ENCODE results near the gene THSD4. TPM values are rescaled to one million over a fixed set of nuclear protein-coding genes. Genes with fewer than 3 reads are reported as not detected.

The THSD4 gene
- total RNA-seq, 3 donors from 2014 or later = 18.3 to 46.2 (median 27.1) TPM

DNA sequence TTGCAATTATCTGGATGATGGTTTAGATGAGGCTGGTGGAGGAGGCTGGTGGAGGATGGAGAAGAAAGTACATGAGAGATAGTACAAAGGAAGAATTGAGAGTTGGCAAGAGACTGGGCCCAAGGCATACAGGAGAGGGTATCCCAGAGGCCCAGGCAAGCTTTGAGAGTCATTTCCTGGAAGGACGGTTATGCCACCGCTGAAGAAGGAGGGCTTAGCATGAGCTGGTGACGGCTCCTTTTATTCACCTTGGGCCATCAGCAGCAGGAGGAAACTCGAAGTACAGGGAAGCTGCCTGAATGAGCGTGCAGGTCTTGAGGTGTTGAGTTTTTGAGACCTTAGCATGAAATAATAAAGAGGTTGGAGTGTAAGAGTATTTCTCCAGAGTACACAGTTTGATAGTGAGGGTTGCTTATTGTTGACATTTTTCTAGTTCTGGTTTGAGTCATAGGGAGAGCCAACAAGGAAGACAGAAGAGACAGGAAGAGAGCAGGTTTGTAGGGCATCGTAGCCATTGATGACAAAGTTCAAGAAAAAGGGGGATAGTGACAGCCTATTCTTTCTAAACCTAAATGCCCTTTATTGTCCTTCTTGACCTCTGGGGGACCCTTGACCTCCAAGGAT lies 13.8 kb downstream of the THSD4 start:
- peaks cover 7% of the 10 kb centered on the region for H3K4me1 ChIP-seq (ENCODE audit: low read depth)
- no peaks in the 10 kb centered on the region for H3K9me3 ChIP-seq
- no peak for DNase-seq
- peak; percentile 74 for ATAC-seq
- intact Hi-C loops (cut with DNase I, micrococcal nuclease) = no loop called here
- H3K4me3 ChIP-seq = no peak overlapping the region
- TF ChIP-seq, protein P1, sequence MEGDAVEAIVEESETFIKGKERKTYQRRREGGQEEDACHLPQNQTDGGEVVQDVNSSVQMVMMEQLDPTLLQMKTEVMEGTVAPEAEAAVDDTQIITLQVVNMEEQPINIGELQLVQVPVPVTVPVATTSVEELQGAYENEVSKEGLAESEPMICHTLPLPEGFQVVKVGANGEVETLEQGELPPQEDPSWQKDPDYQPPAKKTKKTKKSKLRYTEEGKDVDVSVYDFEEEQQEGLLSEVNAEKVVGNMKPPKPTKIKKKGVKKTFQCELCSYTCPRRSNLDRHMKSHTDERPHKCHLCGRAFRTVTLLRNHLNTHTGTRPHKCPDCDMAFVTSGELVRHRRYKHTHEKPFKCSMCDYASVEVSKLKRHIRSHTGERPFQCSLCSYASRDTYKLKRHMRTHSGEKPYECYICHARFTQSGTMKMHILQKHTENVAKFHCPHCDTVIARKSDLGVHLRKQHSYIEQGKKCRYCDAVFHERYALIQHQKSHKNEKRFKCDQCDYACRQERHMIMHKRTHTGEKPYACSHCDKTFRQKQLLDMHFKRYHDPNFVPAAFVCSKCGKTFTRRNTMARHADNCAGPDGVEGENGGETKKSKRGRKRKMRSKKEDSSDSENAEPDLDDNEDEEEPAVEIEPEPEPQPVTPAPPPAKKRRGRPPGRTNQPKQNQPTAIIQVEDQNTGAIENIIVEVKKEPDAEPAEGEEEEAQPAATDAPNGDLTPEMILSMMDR (IDR thresholded peaks at IDR 0.05) = no peak
- H3K36me3 ChIP-seq (ENCODE audit: low read depth) = no peaks in the 10 kb centered on the region

DNA sequence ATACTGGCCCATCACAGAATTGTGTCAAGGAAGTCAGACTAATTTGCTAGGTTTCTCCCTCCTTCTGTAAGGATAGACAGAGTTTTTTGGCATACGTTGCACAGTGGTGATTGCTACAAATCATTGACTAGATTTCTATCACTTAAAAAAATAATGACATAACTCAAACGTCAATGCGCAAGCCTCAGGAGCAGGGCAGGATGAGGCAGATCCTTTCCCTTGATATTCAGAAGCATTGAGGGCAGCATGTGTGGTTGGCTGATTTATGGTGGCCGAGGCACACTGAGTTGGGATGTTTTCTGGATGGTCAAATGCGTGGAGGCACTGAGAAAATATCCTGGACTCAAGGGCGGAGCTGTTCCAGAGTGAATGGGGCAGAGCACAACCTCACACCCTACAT lies 14.4 kb downstream of the THSD4 start:
- Histone ChIP-seq H3K4me1 (ENCODE audit: low read depth) (peaks cover 7% of the 10 kb centered on the region), H3K4me3 (no peak overlapping the region), H3K36me3 (ENCODE audit: low read depth) (no peaks in the 10 kb centered on the region), H3K9me3 (no peaks in the 10 kb centered on the region)
- DNase-seq (no peak), ATAC-seq (peak; percentile 30)
- TF ChIP-seq, protein P1 (IDR thresholded peaks at IDR 0.05) = no peak
- intact Hi-C loops (cut with DNase I, micrococcal nuclease) = no loop called here

DNA sequence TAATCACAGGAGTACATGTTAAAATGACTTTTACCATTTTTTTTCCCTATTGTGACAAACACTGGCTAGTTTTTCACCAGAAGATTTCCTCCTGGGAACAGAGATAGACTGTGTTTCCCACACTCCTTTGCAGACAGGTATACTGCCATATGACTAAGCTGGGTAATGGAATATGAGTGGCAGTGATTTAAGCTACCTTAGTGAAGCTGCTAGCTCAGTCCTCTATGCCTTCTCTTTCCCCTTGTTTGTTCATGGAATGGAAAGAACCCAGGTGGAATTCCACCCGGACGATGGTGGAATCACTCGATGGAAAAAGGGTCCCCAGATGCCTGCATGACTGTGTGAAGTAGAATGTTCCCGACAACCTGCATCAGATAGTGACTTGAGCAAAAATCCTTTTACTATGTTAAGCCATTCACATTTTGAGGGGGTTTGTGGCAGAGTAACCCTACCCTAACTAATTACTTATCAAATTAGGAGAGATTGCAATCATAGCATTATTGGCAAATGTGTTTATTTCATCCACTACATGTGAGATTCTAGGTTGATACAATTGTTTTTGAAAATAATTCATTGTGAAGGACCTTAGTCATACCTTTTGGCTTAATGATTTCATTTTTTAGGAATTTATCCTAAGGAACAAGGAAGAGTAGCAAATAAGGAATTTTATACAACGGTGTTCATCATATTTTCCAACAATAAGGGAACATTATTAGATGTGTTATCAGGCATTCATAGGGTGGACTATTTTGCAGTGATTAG lies 16.5 kb downstream of the THSD4 start:
- intact Hi-C loops (cut with DNase I, micrococcal nuclease) = no loop called here
- Histone ChIP-seq H3K36me3 (ENCODE audit: low read depth) (no peaks in the 10 kb centered on the region), H3K4me3 (no peak overlapping the region), H3K9me3 (no peaks in the 10 kb centered on the region), H3K4me1 (ENCODE audit: low read depth) (no peaks in the 10 kb centered on the region)
- DNase-seq = no peak
- TF ChIP-seq, protein P1 (IDR thresholded peaks at IDR 0.05) = no peak
- ATAC-seq = no peak

DNA sequence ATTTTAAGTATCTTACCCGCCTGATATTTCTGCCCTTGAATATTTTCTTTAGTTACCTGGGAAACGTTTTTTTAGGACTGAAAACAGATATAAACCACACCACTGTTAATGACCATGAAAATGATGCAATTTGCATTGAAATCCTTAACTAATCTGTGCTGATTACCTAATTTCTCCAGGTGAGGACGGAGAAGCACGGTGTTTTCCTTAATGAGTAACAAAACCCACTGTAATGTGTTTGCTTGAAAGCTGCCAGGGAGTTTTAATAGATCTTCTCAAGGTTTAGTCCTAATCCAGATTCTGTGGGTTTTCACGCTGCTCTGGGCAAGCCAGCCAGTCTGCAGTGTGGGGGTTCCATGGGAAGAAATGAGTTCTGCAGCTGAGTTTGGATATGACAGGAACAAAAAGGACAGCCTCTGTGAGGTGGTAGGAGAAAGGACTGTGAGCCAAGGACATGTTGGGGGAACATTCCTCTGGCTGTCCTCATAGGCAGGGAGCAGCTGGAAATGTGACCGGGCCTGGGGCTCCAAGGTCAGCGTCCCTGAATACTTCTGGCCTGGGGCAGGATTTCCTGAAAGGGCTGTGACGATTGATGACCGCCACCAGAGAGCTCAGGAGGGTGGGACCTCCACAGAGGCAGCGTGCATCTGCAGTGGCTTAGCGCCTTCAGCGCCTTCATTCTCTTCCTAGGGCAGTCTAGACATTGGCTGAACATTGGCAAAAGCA lies 18.6 kb downstream of the THSD4 start:
- Histone ChIP-seq H3K36me3 (ENCODE audit: low read depth) (no peaks in the 10 kb centered on the region), H3K4me3 (no peak overlapping the region), H3K4me1 (ENCODE audit: low read depth) (no peaks in the 10 kb centered on the region), H3K9me3 (no peaks in the 10 kb centered on the region)
- ATAC-seq (no peak), DNase-seq (no peak)
- TF ChIP-seq, protein P1 (IDR thresholded peaks at IDR 0.05) = no peak
- intact Hi-C loops (cut with DNase I, micrococcal nuclease) = no loop called here

DNA sequence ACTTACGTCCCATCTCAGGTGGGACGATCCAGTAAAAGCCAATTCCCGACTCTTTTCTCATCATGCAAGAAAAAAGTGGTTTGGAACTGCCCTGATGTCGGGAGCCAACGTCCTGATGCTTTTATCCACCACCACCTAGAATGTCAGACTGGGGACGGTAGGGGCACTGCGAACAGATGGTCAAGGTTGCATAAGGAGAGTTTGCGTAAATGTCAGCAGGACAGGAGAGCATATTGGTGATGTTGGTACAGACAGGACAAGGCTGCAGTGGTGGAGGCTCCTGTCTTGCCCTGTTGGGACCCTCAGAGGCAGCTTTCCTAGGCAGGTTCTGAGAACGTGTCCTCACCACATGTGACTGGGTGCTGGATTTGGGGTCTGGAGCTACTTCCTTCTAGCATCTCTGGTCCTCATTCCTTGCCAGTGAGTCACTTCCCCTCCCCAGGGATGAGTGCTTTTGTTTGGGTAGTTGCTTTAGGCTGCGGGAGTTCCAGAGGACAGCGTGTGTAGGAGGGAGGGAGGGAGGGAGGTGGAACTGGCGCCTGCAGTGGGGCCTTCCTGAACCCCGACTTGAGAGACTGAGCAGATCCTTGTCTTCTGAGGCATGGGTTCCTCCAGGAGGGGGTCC lies 21.0 kb downstream of the THSD4 start:
- no peaks in the 10 kb centered on the region for H3K9me3 ChIP-seq
- peak; percentile 27 for ATAC-seq
- intact Hi-C loops (cut with DNase I, micrococcal nuclease) = no loop called here
- TF ChIP-seq, protein P1 (IDR thresholded peaks at IDR 0.05) = no peak
- no peak overlapping the region for H3K4me3 ChIP-seq
- H3K36me3 ChIP-seq (ENCODE audit: low read depth) = no peaks in the 10 kb centered on the region
- no peaks in the 10 kb centered on the region for H3K4me1 ChIP-seq (ENCODE audit: low read depth)
- no peak for DNase-seq

Data from mucosa of descending colon (tissue), 3 donors.